Measurements from ENCODE around the gene IMPDH1. TPM values are rescaled to one million over a fixed set of nuclear protein-coding genes. Genes with fewer than 3 reads are reported as not detected.

Gene IMPDH1
- total RNA-seq, 4 donors from 2014 or later = 36.9 to 87.1 (median 43.3) TPM

- Histone ChIP-seq H3K4me3 (no peak overlapping the region), H3K4me1 (peaks cover 0 to 26% (median 13%) of the 10 kb centered on the region in 3 donors), H3K36me3 (no peaks in the 10 kb centered on the region), H3K27me3 (peaks cover 48% of the 10 kb centered on the region), H3K9me3 (no peaks in the 10 kb centered on the region), H3K27ac (no peak overlapping the region)
- TF ChIP-seq EP300 (IDR thresholded peaks at IDR 0.05) (no peak), POLR2AphosphoS5 (IDR thresholded peaks at IDR 0.05) (no peak), CTCF (IDR thresholded peaks at IDR 0.05) (no peak), POLR2A (IDR thresholded peaks at IDR 0.05) (no peak)
- ATAC-seq = no peak
- 69 to 94% methylated on average over 3 to 4 of the region's 4 CpGs for whole genome bisulfite sequencing, 2 donors (ENCODE audit: low coverage in 1 of 2)
Measured at GRCh38 chr7:128362670-128363069, 47.1 kb downstream of the IMPDH1 start.

- Histone ChIP-seq H3K36me3 (no peaks in the 10 kb centered on the region), H3K4me3 (peak within 1 kb of the TSS; percentile 38 to 56), H3K27me3 (peaks cover 49% of the 10 kb centered on the region), H3K4me1 (peaks cover 0 to 26% (median 13%) of the 10 kb centered on the region in 3 donors), H3K9me3 (no peaks in the 10 kb centered on the region), H3K27ac (peak within 1 kb of the TSS in 2 of 4 donors; percentile 41 to 43)
- 2 to 3% methylated on average over 5 to 9 of the region's 88 CpGs for WGBS, 2 donors (ENCODE audit: low coverage in 1 of 2)
- TF ChIP-seq POLR2A (IDR thresholded peaks at IDR 0.05) = no peak
- TF ChIP-seq EP300 (IDR thresholded peaks at IDR 0.05) = no peak
- peak in 1 of 4 experiments; percentile 4 for TF ChIP-seq CTCF (IDR thresholded peaks at IDR 0.05)
- TF ChIP-seq POLR2AphosphoS5 (IDR thresholded peaks at IDR 0.05) = no peak
- peak; percentile 67 for ATAC-seq
Measured at GRCh38 chr7:128361411-128362379, 48.1 kb downstream of the IMPDH1 start, which contains the start of gene PRRT4. Gene PRRT4 (minus strand): TSS chr7:128361690.

- Histone ChIP-seq H3K4me1 (peaks cover 0 to 26% (median 13%) of the 10 kb centered on the region in 3 donors), H3K27me3 (peaks cover 48% of the 10 kb centered on the region), H3K4me3 (peak overlapping the region in 1 of 2 donors; percentile 56), H3K9me3 (no peaks in the 10 kb centered on the region), H3K27ac (peak overlapping the region in 1 of 4 donors; percentile 23), H3K36me3 (no peaks in the 10 kb centered on the region)
- no peak for TF ChIP-seq POLR2A (IDR thresholded peaks at IDR 0.05)
- TF ChIP-seq POLR2AphosphoS5 (IDR thresholded peaks at IDR 0.05) = no peak
- TF ChIP-seq CTCF (IDR thresholded peaks at IDR 0.05) = no peak
- no peak for TF ChIP-seq EP300 (IDR thresholded peaks at IDR 0.05)
- 50% methylated on average over 2 of the region's 9 CpGs; no CpG with 5 or more reads in 1 of the 2 donors for WGBS, 2 donors (ENCODE audit: low coverage in 1 of 2)
- peak; percentile 5 for ATAC-seq
Measured at GRCh38 chr7:128360359-128360678, 49.5 kb downstream of the IMPDH1 start.

GRCh38 chr7:128359939-128360338 lies 49.8 kb downstream of the IMPDH1 start:
- no peak for ATAC-seq
- WGBS, 2 donors (ENCODE audit: low coverage in 1 of 2) = 67 to 100% methylated on average over 1 to 3 of the region's 4 CpGs
- Histone ChIP-seq H3K27ac (peak overlapping the region in 1 of 4 donors; percentile 23), H3K4me1 (peaks cover 0 to 26% (median 13%) of the 10 kb centered on the region in 3 donors), H3K36me3 (no peaks in the 10 kb centered on the region), H3K4me3 (no peak overlapping the region), H3K27me3 (peaks cover 50% of the 10 kb centered on the region), H3K9me3 (no peaks in the 10 kb centered on the region)
- TF ChIP-seq POLR2AphosphoS5 (IDR thresholded peaks at IDR 0.05) (no peak), EP300 (IDR thresholded peaks at IDR 0.05) (no peak), CTCF (IDR thresholded peaks at IDR 0.05) (no peak), POLR2A (IDR thresholded peaks at IDR 0.05) (no peak)
